Spinal cord (tissue), 10 donors: ENCODE results near the gene ROR1. TPM values are rescaled to one million over a fixed set of nuclear protein-coding genes. Genes with fewer than 3 reads are reported as not detected.

ENCODE experiments used
- DNase-seq, 6 donors: peaks; one replicate each; pipeline versions ENCODE4 v3.0.0 to v3.0.0-alpha.2; 2013 to 2015; ENCODE audit warnings: low spot score in 6 of 6, low read depth in 4 of 6
- H3K27ac ChIP-seq: one replicate; pipeline ENCODE4 v1.5.1; 2013; ENCODE audit warnings: low read depth, low read length, control low read depth
- H3K27me3 ChIP-seq: one replicate; pipeline ENCODE4 v1.6.1; 2013; ENCODE audit warnings: low read length; ENCODE audit not compliant: control insufficient read depth, insufficient read depth
- H3K36me3 ChIP-seq: one replicate; pipeline ENCODE4 v1.6.1; 2013; ENCODE audit warnings: low read length; ENCODE audit not compliant: control insufficient read depth, insufficient read depth
- H3K4me1 ChIP-seq: one replicate; pipeline ENCODE4 v1.6.1; 2013; ENCODE audit warnings: low read length; ENCODE audit not compliant: control insufficient read depth, insufficient read depth
- H3K4me3 ChIP-seq: one replicate; pipeline ENCODE4 v1.5.1; 2013; ENCODE audit warnings: low read depth, low read length, control low read depth
- H3K9me3 ChIP-seq: one replicate; pipeline ENCODE4 v1.6.1; 2013; ENCODE audit warnings: low read length; ENCODE audit not compliant: control insufficient read depth, insufficient read depth
- WGBS: methylation state at CpG from one replicate; pipeline ENCODE4 v1.1.5; 2013; ENCODE audit warnings: missing lambda C conversion rate; ENCODE audit not compliant: insufficient coverage; 5-methylcytosine and 5-hydroxymethylcytosine counted together
- polyA plus RNA-seq, 2 donors: library from polyadenylated mRNA; unstranded; fragments of 120-200 nt; gene quantifications; one replicate each; pipeline ENCODE4 v1.2.1, GENCODE V29; 2013; ENCODE audit not compliant: insufficient read length in 2 of 2
- total RNA-seq, 2 donors: library from RNA; depleted of rRNA in 1 of 2; stranded (reverse); fragments of 120-200 nt in 1 of 2; fragments of >200 nt in 1 of 2; gene quantifications; one replicate each; pipeline versions ENCODE4 v1.2.3 to v1.2.4, GENCODE V29; 2013 to 2014
- donor health status: healthy.

The ROR1 gene
- total and polyA plus RNA-seq, 4 donors = 4.0 to 16.5 (median 7.9) TPM

DNA sequence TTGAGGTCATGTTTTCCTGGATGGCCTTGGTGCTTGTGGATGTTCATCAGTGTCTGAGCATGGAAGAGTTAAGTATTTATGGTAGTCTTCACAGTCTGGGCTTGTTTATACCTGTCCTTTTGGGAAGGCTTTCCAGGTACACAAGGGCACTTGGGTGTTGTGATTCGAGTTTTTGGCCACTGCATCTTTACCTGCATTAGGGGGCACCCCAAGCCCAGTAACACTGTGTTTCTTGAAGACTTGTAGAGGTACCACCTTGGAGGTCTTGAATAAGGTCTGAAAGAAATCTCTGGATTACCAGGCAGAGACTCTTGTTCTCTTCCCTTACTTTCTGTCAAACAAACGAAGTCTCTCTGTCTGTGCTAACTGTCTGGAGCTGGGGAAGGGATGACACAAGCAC, 34.4 kb upstream of the ROR1 start:
- Histone ChIP-seq H3K9me3 (no peaks in the 10 kb centered on the region), H3K36me3 (no peaks in the 10 kb centered on the region), H3K4me3 (no peak overlapping the region), H3K4me1 (no peaks in the 10 kb centered on the region), H3K27ac (no peak overlapping the region), H3K27me3 (no peaks in the 10 kb centered on the region)
- WGBS = 83% methylated on average over 2 of the region's 2 CpGs
- DNase-seq = no peak

DNA sequence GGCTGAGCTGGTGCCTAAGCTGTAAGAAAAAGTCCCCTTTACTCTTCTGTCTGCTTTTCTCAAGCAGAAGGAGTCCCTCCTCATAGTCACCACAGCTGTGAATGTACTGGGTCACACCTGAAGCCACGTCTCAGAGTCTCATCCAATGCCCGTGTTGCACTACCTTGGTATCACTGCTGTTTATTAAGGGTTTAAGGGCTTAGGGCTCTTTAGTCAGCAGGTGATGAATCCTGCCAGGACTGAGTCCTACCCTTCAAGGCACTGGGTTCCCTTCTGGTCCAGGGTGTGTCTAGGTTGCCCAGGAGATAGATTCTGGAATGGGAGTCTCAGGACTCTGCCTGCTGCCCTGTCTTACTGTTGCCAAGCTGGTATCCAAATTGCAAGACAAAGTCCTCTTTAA, 33.4 kb upstream of the ROR1 start:
- no peak for DNase-seq
- Histone ChIP-seq H3K9me3 (no peaks in the 10 kb centered on the region), H3K4me1 (no peaks in the 10 kb centered on the region), H3K27ac (no peak overlapping the region), H3K36me3 (no peaks in the 10 kb centered on the region), H3K27me3 (no peaks in the 10 kb centered on the region), H3K4me3 (no peak overlapping the region)
- whole genome bisulfite sequencing = 100% methylated on average over 2 of the region's 2 CpGs

DNA sequence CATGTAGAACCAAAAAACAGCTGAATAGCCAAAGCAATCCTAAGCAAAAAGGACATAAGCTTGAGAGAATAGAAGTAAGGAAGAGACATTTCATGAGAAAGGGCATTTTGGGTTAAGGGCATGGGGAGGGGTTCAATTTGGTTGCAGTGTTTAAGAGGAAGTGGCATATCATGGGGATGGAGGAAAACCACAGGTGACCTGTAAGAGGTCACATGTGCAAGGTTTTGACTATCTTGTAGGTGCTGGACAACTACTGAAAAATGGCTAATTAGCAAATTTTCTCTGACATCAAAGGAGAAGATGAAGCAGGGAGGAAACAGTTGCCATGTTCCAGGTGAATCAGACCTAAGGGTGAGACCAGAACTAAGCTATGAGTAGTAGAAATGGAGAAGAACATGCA, 31.3 kb upstream of the ROR1 start:
- no peaks in the 10 kb centered on the region for H3K9me3 ChIP-seq
- no peaks in the 10 kb centered on the region for H3K4me1 ChIP-seq
- no peaks in the 10 kb centered on the region for H3K36me3 ChIP-seq
- H3K27ac ChIP-seq = no peak overlapping the region
- H3K27me3 ChIP-seq = no peaks in the 10 kb centered on the region
- DNase-seq = no peak
- no peak overlapping the region for H3K4me3 ChIP-seq

DNA sequence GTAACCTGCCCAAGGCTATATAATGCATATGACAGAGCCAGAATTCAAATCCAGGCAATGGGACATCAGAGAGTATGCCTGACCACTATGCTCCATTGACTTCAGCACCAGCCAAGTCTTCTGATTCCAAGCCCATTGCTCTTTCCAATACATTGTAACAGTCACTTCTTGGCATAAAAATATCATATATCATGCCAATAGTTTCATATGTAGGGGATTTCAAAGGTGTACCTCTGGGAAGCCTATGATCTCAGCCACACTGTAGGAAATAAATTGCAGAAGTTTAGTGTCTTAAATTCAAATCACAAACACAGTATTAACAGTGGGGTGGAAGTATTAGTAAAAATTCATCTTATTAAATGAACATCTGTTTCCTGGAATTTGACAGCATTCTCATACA, 30.0 kb upstream of the ROR1 start:
- H3K36me3 ChIP-seq = no peaks in the 10 kb centered on the region
- H3K4me3 ChIP-seq = no peak overlapping the region
- no peaks in the 10 kb centered on the region for H3K9me3 ChIP-seq
- H3K27me3 ChIP-seq = no peaks in the 10 kb centered on the region
- no peak overlapping the region for H3K27ac ChIP-seq
- no peak for DNase-seq
- H3K4me1 ChIP-seq = no peaks in the 10 kb centered on the region

DNA sequence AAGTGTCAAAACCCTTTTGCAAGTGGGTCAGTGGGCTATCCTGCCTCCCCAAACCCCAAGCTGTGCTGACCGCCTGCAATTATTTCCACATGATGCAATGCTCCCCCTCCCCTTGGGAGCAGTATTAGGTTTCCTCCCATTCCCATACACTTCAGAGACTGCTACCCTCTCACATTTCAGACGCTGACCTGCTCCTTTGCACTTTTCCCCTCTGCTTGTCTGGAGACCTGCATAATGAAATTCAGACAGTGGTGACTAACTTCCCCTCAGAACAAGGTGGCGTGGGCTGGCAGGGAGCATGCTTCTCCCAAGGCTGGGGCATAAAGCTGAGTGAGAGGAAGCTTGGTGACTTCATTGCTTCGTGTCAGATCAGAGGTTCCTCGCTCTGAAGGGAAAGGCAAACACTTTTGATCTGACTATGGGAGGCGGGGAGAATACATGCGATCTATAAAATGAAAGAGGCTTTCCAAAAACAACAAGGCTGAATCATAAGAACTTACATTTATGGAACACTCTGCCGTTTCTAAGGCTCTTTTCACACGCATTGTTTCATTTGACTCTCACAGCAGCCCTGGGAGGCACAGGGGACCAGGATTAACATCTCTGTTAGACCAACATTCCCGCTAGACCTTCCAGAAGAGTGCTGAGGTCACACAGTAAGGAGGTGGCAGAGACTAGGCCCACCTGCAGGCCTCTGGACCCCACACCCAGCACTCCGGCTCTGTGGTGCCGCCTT, 27.5 kb upstream of the ROR1 start:
- WGBS = 68% methylated on average over 9 of the region's 12 CpGs
- no peak overlapping the region for H3K27ac ChIP-seq
- H3K36me3 ChIP-seq = no peaks in the 10 kb centered on the region
- H3K4me3 ChIP-seq = no peak overlapping the region
- H3K27me3 ChIP-seq = no peaks in the 10 kb centered on the region
- H3K9me3 ChIP-seq = no peaks in the 10 kb centered on the region
- DNase-seq = peak in 1 of 6 donors; percentile 33
- H3K4me1 ChIP-seq = no peaks in the 10 kb centered on the region

DNA sequence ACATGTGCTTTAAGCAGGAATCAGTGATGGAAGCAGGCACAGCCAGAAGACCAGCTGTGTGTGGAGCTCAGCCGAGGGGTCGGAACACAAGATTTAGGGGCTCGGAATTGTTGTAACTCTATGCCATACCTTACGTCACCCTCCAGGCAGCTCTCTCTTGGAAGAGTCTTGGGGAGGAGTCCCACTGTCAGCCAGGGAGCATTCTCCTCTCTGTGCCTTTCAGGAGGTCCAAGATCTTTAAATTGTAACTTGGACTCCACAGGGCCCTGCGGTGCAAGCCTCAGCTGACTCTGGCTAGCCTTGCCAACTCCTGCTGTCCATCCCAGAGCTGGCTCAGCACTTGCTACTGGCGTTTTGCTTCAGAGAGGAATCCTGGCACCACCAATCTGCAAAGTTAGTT, 26.4 kb upstream of the ROR1 start:
- DNase-seq = peak in 1 of 6 donors; percentile 75
- no peaks in the 10 kb centered on the region for H3K4me1 ChIP-seq
- no peaks in the 10 kb centered on the region for H3K9me3 ChIP-seq
- H3K4me3 ChIP-seq = no peak overlapping the region
- H3K27me3 ChIP-seq = no peaks in the 10 kb centered on the region
- H3K27ac ChIP-seq = peak overlapping the region; percentile 25
- H3K36me3 ChIP-seq = no peaks in the 10 kb centered on the region
- 43% methylated on average over 4 of the region's 6 CpGs for WGBS

DNA sequence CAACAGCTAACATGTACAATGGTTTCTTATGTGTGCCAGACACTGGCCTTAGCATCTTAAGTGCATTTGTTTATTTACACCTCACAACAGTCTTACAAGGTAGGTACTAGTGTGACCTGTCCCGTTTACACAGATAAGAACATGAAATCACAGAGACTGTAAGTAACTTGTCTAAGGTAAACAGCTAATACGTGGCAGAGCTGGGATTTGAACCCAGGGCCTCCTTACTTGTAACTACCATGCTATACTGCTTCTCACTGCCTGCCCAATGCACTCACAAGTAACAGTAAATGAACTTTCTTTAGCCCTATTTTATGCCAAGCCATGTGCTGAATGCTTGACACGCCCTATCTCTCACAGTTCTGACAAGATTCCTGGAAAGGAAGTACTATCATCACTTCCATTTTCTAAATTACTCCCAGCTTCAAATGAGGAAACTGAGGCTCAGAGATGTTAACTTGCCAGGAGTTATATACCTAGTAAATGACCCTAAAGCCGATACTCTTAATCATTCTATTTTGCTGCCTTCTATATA, 25.7 kb upstream of the ROR1 start:
- Histone ChIP-seq H3K27me3 (no peaks in the 10 kb centered on the region), H3K27ac (peak overlapping the region; percentile 25), H3K36me3 (no peaks in the 10 kb centered on the region), H3K4me3 (no peak overlapping the region), H3K4me1 (no peaks in the 10 kb centered on the region), H3K9me3 (no peaks in the 10 kb centered on the region)
- WGBS = 82% methylated on average over 3 of the region's 4 CpGs
- DNase-seq = no peak

DNA sequence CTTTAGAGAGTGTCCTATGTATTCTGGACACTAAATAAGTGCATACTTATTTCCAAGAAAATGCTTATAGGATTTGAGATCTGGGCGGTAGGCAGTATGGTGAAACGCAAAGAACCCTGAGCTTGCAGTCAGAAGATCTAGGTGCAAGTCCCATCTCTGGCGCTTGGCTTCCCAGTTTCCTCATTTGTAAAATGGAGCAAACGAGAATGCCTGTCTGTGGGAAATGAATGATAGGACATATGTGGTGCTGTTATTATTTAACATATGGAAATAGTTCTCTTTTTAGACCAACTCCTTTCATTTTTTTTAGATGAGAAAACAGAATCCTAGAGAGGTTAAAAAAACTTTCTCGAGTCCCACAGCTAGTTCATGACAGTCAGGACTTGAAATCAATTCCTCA, 25.2 kb upstream of the ROR1 start:
- Histone ChIP-seq H3K9me3 (no peaks in the 10 kb centered on the region), H3K27ac (no peak overlapping the region), H3K27me3 (no peaks in the 10 kb centered on the region), H3K36me3 (no peaks in the 10 kb centered on the region), H3K4me3 (no peak overlapping the region), H3K4me1 (no peaks in the 10 kb centered on the region)
- DNase-seq = no peak
- WGBS = 100% methylated on average over 3 of the region's 5 CpGs

DNA sequence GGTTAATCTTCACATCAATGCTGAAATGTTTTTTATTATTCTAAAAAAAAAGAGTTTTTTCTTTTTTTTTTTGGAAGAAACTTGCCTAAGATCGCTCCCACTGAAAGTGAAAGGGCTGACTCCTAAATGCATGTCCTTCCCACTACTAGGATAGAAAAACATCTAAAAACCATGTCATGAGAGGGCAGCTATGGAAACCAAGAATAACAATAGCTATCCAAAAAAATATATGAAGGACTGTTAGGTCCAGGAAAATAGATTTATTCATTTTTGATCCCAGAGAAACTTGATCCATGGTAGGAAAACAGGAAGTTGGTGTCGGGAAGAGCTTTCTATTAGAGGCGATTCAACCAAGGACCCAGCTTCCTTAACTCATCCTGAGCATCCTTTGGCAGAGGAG, 23.1 kb upstream of the ROR1 start:
- no peaks in the 10 kb centered on the region for H3K9me3 ChIP-seq
- no peaks in the 10 kb centered on the region for H3K4me1 ChIP-seq
- 93% methylated on average over 2 of the region's 3 CpGs for WGBS
- H3K36me3 ChIP-seq = no peaks in the 10 kb centered on the region
- no peak overlapping the region for H3K4me3 ChIP-seq
- no peak overlapping the region for H3K27ac ChIP-seq
- H3K27me3 ChIP-seq = no peaks in the 10 kb centered on the region
- DNase-seq = no peak

DNA sequence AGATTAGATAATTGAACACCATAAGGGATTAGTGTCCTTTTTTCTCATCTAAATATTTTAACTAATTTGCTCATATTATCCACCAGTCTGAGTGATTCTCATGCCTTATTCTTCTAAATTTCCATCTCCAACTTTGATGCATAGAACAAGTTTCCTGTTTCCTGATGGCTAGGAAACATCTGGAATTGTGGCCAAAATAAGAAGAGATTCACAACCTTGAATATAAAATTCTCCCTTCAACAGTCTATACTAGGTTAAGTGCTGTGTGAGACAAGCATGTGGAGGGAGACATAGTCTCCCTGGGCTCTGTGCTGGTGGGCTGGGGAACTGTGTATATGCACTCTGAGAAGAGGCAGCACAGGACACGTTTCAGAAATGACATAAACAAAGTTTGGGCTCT, 21.6 kb upstream of the ROR1 start:
- DNase-seq = no peak
- WGBS = no CpG with 5 or more reads among the region's 1 CpG
- Histone ChIP-seq H3K36me3 (no peaks in the 10 kb centered on the region), H3K4me3 (no peak overlapping the region), H3K9me3 (no peaks in the 10 kb centered on the region), H3K4me1 (no peaks in the 10 kb centered on the region), H3K27ac (no peak overlapping the region), H3K27me3 (no peaks in the 10 kb centered on the region)
